PFSK-1 (cell line): ENCODE data around the gene VEZF1.

Experiments used
- POLR2AphosphoS5 ChIP-seq: IDR thresholded peaks from 2 replicates; pipeline ENCODE4 v1.6.1; 2012; ENCODE audit warnings: low read depth, mild to moderate bottlenecking, control low read depth, low read length, moderate library complexity
- REST ChIP-seq, 2 experiments: IDR thresholded peaks; 2 replicates each; pipeline versions ENCODE4 v1.6.1 to v1.8.0; 2011 to 2012; ENCODE audit warnings: low read depth in 2 of 2, low read length in 2 of 2, control low read depth in 1 of 2, inconsistent platforms in 1 of 2, mild to moderate bottlenecking in 1 of 2, moderate library complexity in 1 of 2; ENCODE audit not compliant: insufficient read depth in 1 of 2
- SIN3A ChIP-seq: IDR thresholded peaks from 2 replicates; pipeline ENCODE4 v1.6.1; 2012; ENCODE audit warnings: mild to moderate bottlenecking, low read length, moderate library complexity, borderline replicate concordance; ENCODE audit not compliant: insufficient read depth
- TAF1 ChIP-seq: IDR thresholded peaks from 2 replicates; pipeline ENCODE4 v1.6.1; 2012; ENCODE audit warnings: low read length, control low read depth, borderline replicate concordance; ENCODE audit not compliant: insufficient read depth

- TF ChIP-seq REST (IDR thresholded peaks at IDR 0.05; ENCODE audit: insufficient read depth in 1 of 2, low read depth in 2 of 2, low read length in 2 of 2) = no peak
- no peak for TF ChIP-seq TAF1
- TF ChIP-seq POLR2AphosphoS5 = no peak
- no peak for TF ChIP-seq SIN3A
Observed at GRCh38 chr17:57984261-57984890, 3.7 kb downstream of the VEZF1 start.
